ENCODE measurements around the gene STUB1.
A peak's percentile ranks its signal among the peaks of the same experiment; 100 is the strongest.

Gene STUB1
- total RNA-seq = 66.4 to 80.5 reads per million in 2 experiments

- peak; percentile 87 for DNase-seq (ENCODE audit: low read depth)
Measured at GRCh38 chr16:679814-680624, at the start of gene STUB1. TSS of gene STUB1 (plus strand) at chr16:680410. CDS start at chr16:680526, 116 bp downstream.

- no peak for DNase-seq (ENCODE audit: low read depth)
Measured at GRCh38 chr16:630815-631405, 49.3 kb upstream of the STUB1 start, which contains the start of gene WFIKKN1. TSS of gene WFIKKN1 (plus strand) at chr16:630985. CDS start at chr16:631254, 269 bp downstream.

GRCh38 chr16:631808-632358, 48.3 kb upstream of the STUB1 start:
- DNase-seq (ENCODE audit: low read depth) = no peak

- DNase-seq (ENCODE audit: low read depth) = no peak
Measured at GRCh38 chr16:632486-633335, 47.5 kb upstream of the STUB1 start.

- DNase-seq (ENCODE audit: low read depth) = no peak
Measured at GRCh38 chr16:633336-634050, 46.7 kb upstream of the STUB1 start.

- no peak for DNase-seq (ENCODE audit: low read depth)
Measured at GRCh38 chr16:634051-634670, 46.0 kb upstream of the STUB1 start.

GRCh38 chr16:634996-635395, 45.2 kb upstream of the STUB1 start:
- DNase-seq (ENCODE audit: low read depth) = no peak

GRCh38 chr16:635573-636205, 44.5 kb upstream of the STUB1 start:
- no peak for DNase-seq (ENCODE audit: low read depth)

- peak; percentile 90 for DNase-seq (ENCODE audit: low read depth)
Measured at GRCh38 chr16:636206-637080, 43.8 kb upstream of the STUB1 start, which contains the start of gene METTL26. TSS of gene METTL26 (minus strand) at chr16:636305. CDS start at chr16:636290, 15 bp downstream.

- peak; percentile 85 for DNase-seq (ENCODE audit: low read depth)
Measured at GRCh38 chr16:637081-638018, 42.9 kb upstream of the STUB1 start.

- no peak for DNase-seq (ENCODE audit: low read depth)
Measured at GRCh38 chr16:638034-638543, 42.1 kb upstream of the STUB1 start.

GRCh38 chr16:638836-639235, 41.4 kb upstream of the STUB1 start:
- DNase-seq (ENCODE audit: low read depth) = no peak

GRCh38 chr16:640614-641013, 39.6 kb upstream of the STUB1 start:
- DNase-seq (ENCODE audit: low read depth) = no peak

- peak; percentile 20 for DNase-seq (ENCODE audit: low read depth)
Measured at GRCh38 chr16:641326-642188, 38.7 kb upstream of the STUB1 start, which contains the start of gene MCRIP2. TSS of gene MCRIP2 (plus strand) at chr16:641828. CDS start at chr16:641992, 164 bp downstream.

GRCh38 chr16:642189-643049, 37.8 kb upstream of the STUB1 start:
- DNase-seq (ENCODE audit: low read depth) = no peak

- DNase-seq (ENCODE audit: low read depth) = no peak
Measured at GRCh38 chr16:643050-643368, 37.2 kb upstream of the STUB1 start.
